HG03175 (cell line): Measurements from ENCODE around the gene TMCC2.

ENCODE experiments used
- ATAC-seq: cut with Tn5 transposase; IDR thresholded peaks from one replicate; pipeline ENCODE4 v1.9.1; 2021; ENCODE audit warnings: mild to moderate bottlenecking, moderate library complexity; ENCODE audit not compliant: unreplicated experiment

TMCC2 gene

DNA sequence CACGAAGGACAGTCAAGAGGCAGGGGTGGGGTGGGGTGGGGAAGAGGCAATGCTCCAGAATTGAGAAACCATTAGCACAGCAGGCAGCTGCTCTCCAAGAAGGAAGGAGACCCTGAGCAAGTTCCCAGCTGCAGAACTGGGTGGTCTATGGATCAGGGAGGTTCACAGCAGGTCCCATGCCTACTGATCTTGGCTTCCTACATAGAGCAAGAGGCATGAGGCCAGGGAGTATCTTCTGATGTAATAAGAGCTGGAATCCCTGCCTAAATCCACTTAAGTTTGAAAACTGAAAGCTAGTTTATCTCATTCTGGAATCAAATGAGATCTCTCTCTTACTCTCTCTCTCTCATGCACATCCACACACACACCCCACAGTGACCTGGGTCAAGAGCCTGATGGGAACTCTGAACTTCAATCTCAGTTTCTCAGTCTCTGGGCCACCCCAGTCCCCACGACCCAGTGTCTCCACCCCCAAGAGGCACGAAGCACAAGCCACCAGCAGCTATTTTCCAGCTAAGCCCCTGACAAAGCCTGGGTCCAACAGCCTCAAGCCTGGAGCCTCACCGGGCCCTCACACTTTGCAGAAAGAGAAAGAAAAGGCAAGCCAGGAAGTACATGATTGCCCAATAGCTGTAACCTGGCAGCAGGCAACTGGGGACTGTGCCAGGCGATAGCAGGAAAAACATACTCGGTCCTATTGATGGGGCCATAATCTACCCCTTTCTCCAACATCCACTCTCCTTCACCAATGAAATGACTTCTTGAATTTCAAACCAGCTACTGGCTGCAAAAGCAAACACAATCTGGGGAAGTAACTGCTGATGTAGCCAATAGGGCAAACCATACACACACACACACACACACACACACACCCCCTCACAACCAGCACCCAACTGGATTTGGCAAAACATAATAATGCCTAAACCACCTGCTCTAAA lies 91.6 kb downstream of the TMCC2 start:
- ATAC-seq: no peak

- no peak for ATAC-seq
These were observed 93.6 kb downstream of the TMCC2 start, which contains the start of gene NUAK2 for GRCh38 chr1:205321162-205321958. Gene NUAK2 (minus strand): TSS chr1:205321745. CDS start chr1:205321628, 117 bp downstream.

- no peak for ATAC-seq
These were observed 94.2 kb downstream of the TMCC2 start for GRCh38 chr1:205321959-205322283.
